Measurements from ENCODE around the gene PCBP2. TPM values are rescaled to one million over a fixed set of nuclear protein-coding genes. Genes with fewer than 3 reads are reported as not detected.
"Not testable (repeated sequence)": the region's sequence is repeated elsewhere in the genome, so short reads cannot be mapped to it uniquely, and the experiment has no call there.

The PCBP2 gene
- total and polyA plus RNA-seq, 2 of the 4 experiments (the other 2 are of a cell fraction), result 190 to 586 TPM

GRCh38 chr12:53435326-53435725, 16.6 kb upstream of the PCBP2 start:
- H3K36me3 ChIP-seq (ENCODE audit: control insufficient read depth, insufficient read depth, low read length); H3K4ac ChIP-seq (ENCODE audit: low read depth, low read length); H2AK5ac ChIP-seq (ENCODE audit: low read depth, low read length); H2BK20ac ChIP-seq (ENCODE audit: low read depth, low read length); H3K9me1 ChIP-seq (ENCODE audit: insufficient read depth, low read length); H3K56ac ChIP-seq (ENCODE audit: extremely low read depth, insufficient read depth, low read length); H2AK9ac ChIP-seq (replicated peaks; ENCODE audit: low read depth, low read length, poor library complexity); H3K9ac ChIP-seq (ENCODE audit: low read depth, low read length); H4K91ac ChIP-seq (ENCODE audit: insufficient read depth, low read depth, low read length); H3K4me1 ChIP-seq (ENCODE audit: control insufficient read depth, insufficient read depth, low read length); CTCF ChIA-PET; H2BK5ac ChIP-seq (ENCODE audit: low read depth, low read length, poor library complexity, severe bottlenecking); in situ Hi-C loops (cut with MboI; ENCODE audit: low sequenced_read_pairs); H3K23ac ChIP-seq (ENCODE audit: low read depth, low read length); H3K14ac ChIP-seq (replicated peaks; ENCODE audit: low read depth, low read length); H3K9me3 ChIP-seq (ENCODE audit: control insufficient read depth, insufficient read depth, low read length); H2BK15ac ChIP-seq (ENCODE audit: low read depth, low read length); H4K20me1 ChIP-seq (ENCODE audit: insufficient read depth, low read length); H3K18ac ChIP-seq (ENCODE audit: low read depth, low read length); dilution Hi-C loops (cut with HindIII; ENCODE audit: low sequenced_read_pairs, unreplicated experiment); H3K79me1 ChIP-seq (ENCODE audit: low read depth in 1 of 2, low read length in 2 of 2); BruUV-seq (replicated peaks); H3K4me2 ChIP-seq (ENCODE audit: low read depth, low read length); H3K27ac ChIP-seq (ENCODE audit: insufficient read depth, low read length); intact Hi-C loops (cut with micrococcal nuclease); H2BK120ac ChIP-seq (ENCODE audit: low read depth, low read length); H4K8ac ChIP-seq (ENCODE audit: low read depth in 2 of 2, low read length in 2 of 2); ATAC-seq (ENCODE audit: low read depth); H2AFZ ChIP-seq (replicated peaks; ENCODE audit: low read length, poor library complexity); DNase-seq; POLR2A ChIA-PET (ENCODE audit: unreplicated experiment); H3K27me3 ChIP-seq (ENCODE audit: control insufficient read depth, insufficient read depth, low read length); H3K4me3 ChIP-seq (ENCODE audit: insufficient read depth, low read depth, low read length); H4K5ac ChIP-seq (ENCODE audit: low read depth, low read length): not testable (repeated sequence)
- 100% methylated on average over 3 of the region's 9 CpGs; no CpG with 5 or more reads in 1 of the 2 experiments for WGBS, 2 experiments (ENCODE audit: extremely low coverage in 2 of 2, insufficient read length in 1 of 2)

GRCh38 chr12:53439582-53439981, 12.3 kb upstream of the PCBP2 start:
- in situ Hi-C loops (cut with MboI; ENCODE audit: low sequenced_read_pairs); H2AFZ ChIP-seq (replicated peaks; ENCODE audit: low read length, poor library complexity); CTCF ChIA-PET; POLR2A ChIA-PET (ENCODE audit: unreplicated experiment); H3K27me3 ChIP-seq (ENCODE audit: control insufficient read depth, insufficient read depth, low read length); H3K36me3 ChIP-seq (ENCODE audit: control insufficient read depth, insufficient read depth, low read length); H3K4ac ChIP-seq (ENCODE audit: low read depth, low read length); H3K9me3 ChIP-seq (ENCODE audit: control insufficient read depth, insufficient read depth, low read length); H3K56ac ChIP-seq (ENCODE audit: extremely low read depth, insufficient read depth, low read length); H4K20me1 ChIP-seq (ENCODE audit: insufficient read depth, low read length); H3K4me2 ChIP-seq (ENCODE audit: low read depth, low read length); H3K4me1 ChIP-seq (ENCODE audit: control insufficient read depth, insufficient read depth, low read length); H3K23ac ChIP-seq (ENCODE audit: low read depth, low read length); H4K91ac ChIP-seq (ENCODE audit: insufficient read depth, low read depth, low read length); H4K5ac ChIP-seq (ENCODE audit: low read depth, low read length); H2BK15ac ChIP-seq (ENCODE audit: low read depth, low read length); H3K9ac ChIP-seq (ENCODE audit: low read depth, low read length); H3K18ac ChIP-seq (ENCODE audit: low read depth, low read length); H2BK120ac ChIP-seq (ENCODE audit: low read depth, low read length); H3K9me1 ChIP-seq (ENCODE audit: insufficient read depth, low read length); dilution Hi-C loops (cut with HindIII; ENCODE audit: low sequenced_read_pairs, unreplicated experiment); H3K4me3 ChIP-seq (ENCODE audit: insufficient read depth, low read depth, low read length); H2AK9ac ChIP-seq (replicated peaks; ENCODE audit: low read depth, low read length, poor library complexity); DNase-seq; H2BK5ac ChIP-seq (ENCODE audit: low read depth, low read length, poor library complexity, severe bottlenecking); H4K8ac ChIP-seq (ENCODE audit: low read depth in 2 of 2, low read length in 2 of 2); H3K14ac ChIP-seq (replicated peaks; ENCODE audit: low read depth, low read length); intact Hi-C loops (cut with micrococcal nuclease); H3K27ac ChIP-seq (ENCODE audit: insufficient read depth, low read length); ATAC-seq (ENCODE audit: low read depth); H2BK20ac ChIP-seq (ENCODE audit: low read depth, low read length); BruUV-seq (replicated peaks): not testable (repeated sequence)
- Histone ChIP-seq H2AK5ac (ENCODE audit: low read depth, low read length) (0 out of 2 replicates have a peak overlapping the region, but pooled peaks have one; percentile 10), H3K79me1 (ENCODE audit: low read depth in 1 of 2, low read length in 2 of 2) (peaks cover 14 to 25% of the 10 kb centered on the region in 2 experiments)

Data from IMR-90 (cell line).